ENCODE measurements around the gene ATRIP. TPM values are rescaled to one million over a fixed set of nuclear protein-coding genes. Genes with fewer than 3 reads are reported as not detected.

ATRIP gene
- total RNA-seq, 2 experiments from 2014 or later, result 17.3 to 17.9 TPM

GRCh38 chr3:48406443-48407431 is 39.8 kb upstream of the ATRIP start:
- no peaks in the 10 kb centered on the region for H3K36me3 Mint-ChIP-seq

GRCh38 chr3:48407542-48408099 is 38.9 kb upstream of the ATRIP start:
- H3K9me3 Mint-ChIP-seq, result no peaks in the 10 kb centered on the region
- H3K27ac Mint-ChIP-seq, result no peak overlapping the region
- H3K36me3 Mint-ChIP-seq, result no peaks in the 10 kb centered on the region
- no peaks in the 10 kb centered on the region for H3K27me3 Mint-ChIP-seq
- no peak overlapping the region for H3K4me3 Mint-ChIP-seq
- DNase-seq, result no peak
- no peaks in the 10 kb centered on the region for H3K4me1 Mint-ChIP-seq

More at GRCh38 chr3:48406443-48407431, 39.8 kb upstream of the ATRIP start:
- no peaks in the 10 kb centered on the region for H3K9me3 Mint-ChIP-seq
- no peak overlapping the region for H3K27ac Mint-ChIP-seq
- no peaks in the 10 kb centered on the region for H3K4me1 Mint-ChIP-seq
- H3K4me3 Mint-ChIP-seq, result no peak overlapping the region
- no peaks in the 10 kb centered on the region for H3K27me3 Mint-ChIP-seq
- no peak for DNase-seq

GRCh38 chr3:48408823-48409281 is 37.7 kb upstream of the ATRIP start:
- Mint-ChIP-seq H3K4me3 (no peak overlapping the region), H3K27me3 (no peaks in the 10 kb centered on the region), H3K4me1 (no peaks in the 10 kb centered on the region), H3K9me3 (no peaks in the 10 kb centered on the region), H3K27ac (no peak overlapping the region), H3K36me3 (no peaks in the 10 kb centered on the region)
- DNase-seq, result no peak

GRCh38 chr3:48409291-48410201 is 37.0 kb upstream of the ATRIP start:
- Mint-ChIP-seq H3K4me3 (no peak overlapping the region), H3K4me1 (no peaks in the 10 kb centered on the region), H3K9me3 (no peaks in the 10 kb centered on the region), H3K36me3 (no peaks in the 10 kb centered on the region), H3K27me3 (no peaks in the 10 kb centered on the region), H3K27ac (no peak overlapping the region)
- no peak for DNase-seq

GRCh38 chr3:48410205-48411040 is 36.1 kb upstream of the ATRIP start:
- H3K27me3 Mint-ChIP-seq, result no peaks in the 10 kb centered on the region
- H3K36me3 Mint-ChIP-seq, result no peaks in the 10 kb centered on the region
- no peaks in the 10 kb centered on the region for H3K4me1 Mint-ChIP-seq
- H3K9me3 Mint-ChIP-seq, result no peaks in the 10 kb centered on the region
- H3K4me3 Mint-ChIP-seq, result no peak overlapping the region
- DNase-seq, result no peak
- no peak overlapping the region for H3K27ac Mint-ChIP-seq

GRCh38 chr3:48411041-48411588 is 35.4 kb upstream of the ATRIP start:
- no peak overlapping the region for H3K27ac Mint-ChIP-seq
- no peak overlapping the region for H3K4me3 Mint-ChIP-seq
- H3K4me1 Mint-ChIP-seq, result no peaks in the 10 kb centered on the region
- no peaks in the 10 kb centered on the region for H3K36me3 Mint-ChIP-seq
- DNase-seq, result no peak
- H3K9me3 Mint-ChIP-seq, result no peaks in the 10 kb centered on the region
- no peaks in the 10 kb centered on the region for H3K27me3 Mint-ChIP-seq

GRCh38 chr3:48411606-48412374 is 34.7 kb upstream of the ATRIP start:
- Mint-ChIP-seq H3K4me3 (no peak overlapping the region), H3K4me1 (no peaks in the 10 kb centered on the region), H3K27ac (no peak overlapping the region), H3K27me3 (no peaks in the 10 kb centered on the region), H3K36me3 (no peaks in the 10 kb centered on the region), H3K9me3 (no peaks in the 10 kb centered on the region)
- no peak for DNase-seq

- no peaks in the 10 kb centered on the region for H3K9me3 Mint-ChIP-seq
- H3K27me3 Mint-ChIP-seq, result no peaks in the 10 kb centered on the region
- H3K4me1 Mint-ChIP-seq, result no peaks in the 10 kb centered on the region
- H3K27ac Mint-ChIP-seq, result no peak overlapping the region
- DNase-seq, result no peak
- no peak overlapping the region for H3K4me3 Mint-ChIP-seq
- H3K36me3 Mint-ChIP-seq, result no peaks in the 10 kb centered on the region
Observed at GRCh38 chr3:48412375-48413001, 34.0 kb upstream of the ATRIP start.

- H3K4me1 Mint-ChIP-seq, result no peaks in the 10 kb centered on the region
- no peak overlapping the region for H3K4me3 Mint-ChIP-seq
- H3K36me3 Mint-ChIP-seq, result no peaks in the 10 kb centered on the region
- H3K9me3 Mint-ChIP-seq, result no peaks in the 10 kb centered on the region
- no peak overlapping the region for H3K27ac Mint-ChIP-seq
- H3K27me3 Mint-ChIP-seq, result no peaks in the 10 kb centered on the region
- no peak for DNase-seq
Observed at GRCh38 chr3:48413086-48413485, 33.5 kb upstream of the ATRIP start.

GRCh38 chr3:48413611-48414010 is 32.9 kb upstream of the ATRIP start:
- Mint-ChIP-seq H3K9me3 (no peaks in the 10 kb centered on the region), H3K4me1 (no peaks in the 10 kb centered on the region), H3K27ac (no peak overlapping the region), H3K27me3 (no peaks in the 10 kb centered on the region), H3K36me3 (no peaks in the 10 kb centered on the region), H3K4me3 (no peak overlapping the region)
- no peak for DNase-seq

GRCh38 chr3:48414376-48415250 is 31.9 kb upstream of the ATRIP start:
- Mint-ChIP-seq H3K27ac (no peak overlapping the region), H3K4me3 (no peak overlapping the region), H3K4me1 (no peaks in the 10 kb centered on the region), H3K9me3 (no peaks in the 10 kb centered on the region), H3K36me3 (no peaks in the 10 kb centered on the region), H3K27me3 (no peaks in the 10 kb centered on the region)
- no peak for DNase-seq

GRCh38 chr3:48415251-48415953 is 31.1 kb upstream of the ATRIP start:
- Mint-ChIP-seq H3K27ac (no peak overlapping the region), H3K27me3 (no peaks in the 10 kb centered on the region), H3K4me1 (no peaks in the 10 kb centered on the region), H3K36me3 (no peaks in the 10 kb centered on the region), H3K9me3 (no peaks in the 10 kb centered on the region), H3K4me3 (no peak overlapping the region)
- DNase-seq, result no peak
